ENCODE results near the gene SERPINA5.
"Not testable (repeated sequence)": the region's sequence is repeated elsewhere in the genome, so short reads cannot be mapped to it uniquely, and the experiment has no call there.

SERPINA5 gene

GRCh38 chr14:94577472-94577871 is 3.8 kb upstream of the SERPINA5 start:
- DNase-seq: not testable (repeated sequence)

DNA sequence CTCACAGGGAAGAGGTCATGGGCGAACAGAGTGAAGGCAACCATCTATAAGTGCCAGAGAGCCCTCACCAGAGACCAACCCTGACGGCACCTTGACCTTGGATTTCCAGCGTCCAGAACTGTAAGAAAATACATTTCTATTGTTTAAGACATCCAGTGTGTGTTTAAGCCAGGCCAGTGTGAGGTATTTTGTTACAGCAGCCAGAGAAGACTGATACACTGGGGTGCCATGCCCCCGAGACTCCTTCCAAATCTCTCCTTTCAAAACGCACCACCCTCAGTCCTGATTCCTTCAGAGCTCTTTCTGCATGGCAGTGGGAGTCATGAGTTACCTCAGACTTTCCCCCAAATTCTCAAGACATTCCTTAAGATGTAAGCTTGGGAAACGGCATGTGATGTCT is 2.5 kb upstream of the SERPINA5 start:
- DNase-seq: no peak

DNA sequence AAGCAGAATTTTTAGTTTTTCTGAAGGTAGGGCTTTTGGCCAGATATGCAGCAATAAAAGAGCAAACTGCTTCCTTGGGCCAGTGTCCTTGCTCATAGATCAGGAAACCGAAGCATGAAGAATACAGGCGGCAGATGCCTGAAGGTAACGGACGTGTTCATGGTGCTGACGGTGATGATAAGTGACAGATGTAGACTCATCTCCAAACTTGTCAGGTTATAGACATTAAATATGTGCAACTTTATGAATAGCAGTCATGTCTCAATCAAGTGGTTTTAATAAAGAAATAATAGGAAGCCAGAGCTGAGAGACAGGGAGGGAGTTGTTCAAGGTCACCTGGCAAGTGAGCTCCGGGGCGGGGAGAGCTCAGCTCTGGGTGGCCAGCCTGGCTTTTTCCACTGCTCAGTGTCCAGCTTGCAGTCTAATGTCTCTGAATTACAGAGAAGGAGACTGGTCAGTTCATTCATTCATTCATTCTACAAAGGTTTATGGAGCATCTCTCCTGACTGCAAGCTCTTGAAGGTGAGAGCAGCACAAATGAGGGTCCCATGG is 1.0 kb downstream of the SERPINA5 start:
- DNase-seq: no peak

GRCh38 chr14:94582851-94583250 is 1.6 kb downstream of the SERPINA5 start:
- no peak for DNase-seq

DNA sequence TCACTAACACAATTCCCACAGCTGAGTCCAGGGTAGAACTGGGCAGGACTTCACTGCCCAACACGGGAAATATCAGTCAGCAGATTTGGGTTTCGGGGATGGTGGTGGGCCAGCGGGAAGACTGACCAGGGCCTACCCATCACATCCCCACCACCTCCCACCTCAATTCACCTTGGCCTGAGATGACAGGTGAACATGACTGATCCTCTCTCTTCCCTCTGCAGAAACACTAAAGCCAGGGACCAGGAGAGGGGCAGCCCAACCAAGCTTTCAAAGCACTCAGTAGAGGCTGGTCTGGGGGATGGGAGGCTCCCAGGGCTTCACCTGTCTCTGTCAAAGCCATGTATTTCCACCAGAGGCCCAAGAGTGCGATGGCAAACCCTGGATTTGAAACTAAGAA is 2.3 kb downstream of the SERPINA5 start:
- no peak for DNase-seq

- no peak for DNase-seq
Observed at GRCh38 chr14:94584591-94585280, 3.5 kb downstream of the SERPINA5 start.

DNA sequence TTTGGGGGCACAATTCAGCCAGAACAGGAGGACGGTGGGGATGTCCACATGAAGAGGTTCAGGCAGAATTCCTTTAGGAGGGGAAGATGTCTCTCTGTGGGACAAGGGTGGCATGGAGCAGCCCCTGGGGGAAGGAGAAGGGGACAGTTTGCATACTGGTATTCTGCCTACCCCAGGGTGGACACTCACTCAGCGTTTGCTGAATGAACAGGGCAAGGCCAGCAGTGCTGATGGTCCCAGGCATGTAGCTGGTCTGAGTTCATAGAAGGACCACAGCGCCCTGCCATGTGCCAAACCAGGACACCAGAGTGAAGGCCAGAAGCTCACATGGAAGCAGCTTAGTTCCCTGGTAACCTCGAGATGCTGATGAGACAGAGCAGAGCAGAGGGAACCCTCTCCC is 5.4 kb downstream of the SERPINA5 start:
- no peak for DNase-seq

DNA sequence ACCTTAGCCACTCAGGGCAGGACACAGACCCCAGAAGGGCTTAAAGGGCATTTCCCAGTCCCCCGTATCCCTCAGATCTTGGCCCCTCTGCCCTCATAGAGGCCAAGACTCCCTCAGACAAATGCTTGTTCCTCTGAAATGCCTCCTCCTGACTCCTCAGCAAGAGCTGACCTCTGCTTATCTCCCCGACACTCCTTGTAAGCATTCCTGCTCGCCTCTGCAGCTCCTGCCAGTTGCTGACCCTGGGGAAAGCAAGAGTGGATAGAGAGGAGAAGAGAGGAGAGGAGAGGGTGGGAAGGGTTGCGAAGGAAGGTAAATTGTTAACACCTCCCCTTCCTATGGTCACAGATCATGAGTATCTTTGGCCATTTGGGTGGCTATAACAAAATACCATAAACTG is 7.1 kb downstream of the SERPINA5 start:
- DNase-seq: no peak

GRCh38 chr14:94591073-94591472 is 9.8 kb downstream of the SERPINA5 start:
- DNase-seq: no peak

- DNase-seq: no peak
Observed at GRCh38 chr14:94591871-94592270, 10.6 kb downstream of the SERPINA5 start.

DNA sequence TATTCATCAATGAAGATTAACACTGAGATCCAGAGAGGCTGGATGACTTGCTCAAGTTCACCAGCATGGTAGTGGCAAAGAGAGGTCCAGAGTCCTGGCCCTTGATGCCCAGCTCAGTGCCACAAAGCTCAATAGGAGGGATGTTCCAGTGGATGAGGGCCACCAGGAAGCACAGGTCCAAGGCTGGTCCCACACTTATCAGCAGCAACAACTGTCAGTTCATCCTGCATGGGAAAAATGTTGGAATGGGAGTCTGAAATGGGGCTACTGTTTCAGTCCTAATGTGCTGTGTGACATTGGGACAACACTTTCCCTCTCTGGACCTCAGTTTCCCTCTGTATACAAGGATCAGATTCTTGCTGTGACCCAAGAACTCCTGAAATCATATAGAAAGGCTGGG is 11.2 kb downstream of the SERPINA5 start:
- DNase-seq: no peak

DNA sequence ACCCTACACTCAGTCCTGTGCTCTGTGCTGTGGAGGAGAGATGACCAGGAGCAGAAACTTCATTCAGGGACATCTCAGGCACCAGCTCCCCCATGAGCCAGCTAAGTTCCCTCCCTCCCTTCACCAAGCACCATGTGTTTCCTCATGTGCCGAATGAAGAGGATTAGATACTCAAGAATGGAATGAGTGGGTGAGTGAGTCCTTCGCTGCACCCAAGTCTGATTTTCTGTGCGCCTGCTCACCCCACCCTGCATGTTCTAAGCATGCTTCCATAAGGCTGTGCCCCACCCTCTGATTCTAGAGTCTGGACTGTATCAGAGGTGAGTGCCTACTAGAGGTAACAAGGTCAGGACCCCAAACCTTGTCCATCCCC is 12.1 kb downstream of the SERPINA5 start:
- DNase-seq: no peak

DNA sequence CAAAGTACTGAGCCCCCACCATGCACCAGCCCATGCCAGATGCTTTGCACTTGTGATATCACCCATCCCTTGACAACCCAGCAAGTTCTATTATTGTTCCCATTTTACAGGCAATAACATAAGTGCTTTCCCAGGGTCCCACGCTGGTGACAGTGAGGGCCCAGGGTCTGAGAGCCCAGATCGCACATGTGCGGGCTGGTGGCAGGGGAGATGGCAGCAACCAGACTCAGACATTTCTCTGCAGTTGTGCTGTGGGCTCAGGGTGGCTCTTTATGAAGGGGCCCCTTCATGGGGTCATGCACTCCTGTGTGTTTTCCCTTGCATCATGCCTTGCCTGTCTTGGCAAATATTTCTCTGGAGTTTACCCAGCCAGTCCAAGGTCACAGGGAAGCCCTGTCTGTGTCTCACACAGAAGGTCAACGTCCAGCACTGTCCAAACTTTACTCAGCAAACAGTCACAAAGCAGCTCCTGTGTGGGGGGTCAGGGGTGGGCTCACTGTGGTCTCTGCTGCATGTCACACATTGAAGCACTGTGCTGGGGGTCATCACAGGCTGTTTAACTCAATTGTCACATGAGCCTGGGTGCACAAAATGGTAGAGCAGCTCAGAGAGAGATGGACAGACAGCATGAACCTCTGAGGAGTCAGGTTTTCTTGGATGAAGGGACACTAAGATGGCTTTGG is 12.7 kb downstream of the SERPINA5 start:
- no peak for DNase-seq

- DNase-seq: no peak
Observed at GRCh38 chr14:94594441-94594840, 13.2 kb downstream of the SERPINA5 start.

DNA sequence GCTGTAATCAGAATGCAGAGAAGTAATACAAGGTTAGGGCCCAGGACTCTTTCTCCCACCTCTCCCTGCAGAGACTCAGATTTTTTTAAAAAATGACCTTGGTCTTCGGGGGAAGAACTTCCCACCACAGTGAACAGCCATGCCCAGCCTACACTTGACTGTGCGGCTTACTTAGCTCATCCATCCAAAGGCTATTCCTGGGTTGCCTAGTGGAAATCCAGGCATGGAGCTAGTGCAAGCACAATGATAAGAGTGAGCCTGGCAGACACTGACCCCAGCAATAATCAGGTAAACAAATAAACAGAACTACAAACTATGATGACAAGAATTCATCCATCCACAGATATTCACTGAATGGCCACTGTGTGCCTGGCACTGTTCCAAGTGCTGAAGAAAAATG is 14.7 kb downstream of the SERPINA5 start:
- DNase-seq: no peak

- DNase-seq: no peak
Observed at GRCh38 chr14:94596361-94596760, 15.1 kb downstream of the SERPINA5 start.

- no peak for DNase-seq
Observed at GRCh38 chr14:94597788-94598187, 16.6 kb downstream of the SERPINA5 start.

DNA sequence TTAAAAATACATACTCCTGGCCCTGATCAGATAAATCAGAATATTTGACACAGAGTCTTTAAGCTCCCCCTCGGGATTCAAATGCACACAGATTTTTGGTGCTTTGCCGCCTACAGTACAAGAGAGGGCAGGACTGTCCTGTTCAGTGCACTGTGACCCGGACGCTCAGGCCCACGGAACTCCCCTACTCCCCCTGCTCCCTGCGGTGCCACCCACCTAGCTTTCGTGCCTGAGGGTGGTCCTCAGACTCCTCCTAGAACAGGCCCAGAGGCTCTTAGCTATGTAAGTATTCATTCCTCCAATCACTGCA is 17.2 kb downstream of the SERPINA5 start:
- no peak for DNase-seq

DNA sequence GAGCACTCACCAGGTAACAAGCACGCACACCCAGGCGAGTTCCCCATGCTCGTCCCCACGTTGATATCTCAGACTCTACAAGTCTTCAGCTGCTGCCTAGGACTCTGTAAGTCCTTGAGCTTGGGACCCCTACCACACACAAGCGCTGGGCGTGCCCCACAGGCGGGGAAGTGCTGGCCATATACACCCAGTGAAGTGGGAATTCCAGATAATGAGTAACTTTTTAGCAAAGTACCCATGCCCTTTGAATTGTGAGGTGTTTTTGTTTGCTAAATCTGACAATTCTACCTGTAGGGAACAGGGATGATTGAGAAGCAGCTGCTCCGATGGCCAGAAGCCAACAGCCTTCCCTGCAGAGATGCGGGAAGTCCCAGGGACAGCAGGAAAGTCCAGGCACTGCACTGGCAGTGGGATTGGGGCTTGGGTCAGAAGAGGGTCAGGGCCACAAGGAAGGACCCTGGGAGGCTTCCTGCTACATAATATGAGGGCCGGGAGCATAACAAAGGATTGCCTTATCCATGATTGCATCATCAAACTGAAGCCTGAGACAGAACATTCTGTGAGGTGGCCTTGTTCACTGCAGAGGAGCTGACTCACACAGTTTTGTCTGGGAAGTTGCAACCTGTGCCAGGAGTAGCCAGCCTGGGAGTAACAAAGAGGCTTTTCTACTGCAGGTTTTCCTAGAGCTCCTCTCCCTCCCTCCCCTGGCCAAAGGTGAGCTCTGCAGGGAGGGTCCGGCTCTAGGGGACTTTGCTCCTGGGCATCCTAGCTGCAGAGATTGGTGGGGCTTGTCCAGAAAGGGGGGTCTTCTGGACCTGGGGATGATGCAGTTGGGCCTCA is 17.8 kb downstream of the SERPINA5 start:
- DNase-seq: no peak

DNA sequence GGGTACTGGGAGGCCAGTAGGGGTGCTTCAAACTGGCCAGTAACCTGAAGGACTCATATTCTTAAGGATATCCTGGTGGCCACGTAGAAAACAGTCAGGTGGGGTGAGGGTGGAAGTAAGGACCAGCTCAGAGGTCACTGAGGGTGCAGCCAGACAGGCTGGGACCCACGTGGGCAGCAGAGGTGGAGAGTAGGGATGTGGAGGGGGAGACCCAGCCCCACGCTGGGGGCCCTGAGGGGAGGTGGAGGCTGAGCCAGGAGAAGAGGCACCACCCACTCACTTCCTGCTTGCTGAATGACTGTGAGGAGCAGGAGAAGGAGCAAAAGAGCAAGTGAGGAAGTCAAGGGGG is 18.4 kb downstream of the SERPINA5 start:
- DNase-seq: no peak

- no peak for DNase-seq
Observed at GRCh38 chr14:94600148-94600545, 18.9 kb downstream of the SERPINA5 start.

- DNase-seq: no peak
Observed at GRCh38 chr14:94601884-94602391, 20.7 kb downstream of the SERPINA5 start.

- no peak for DNase-seq
Observed at GRCh38 chr14:94602722-94603121, 21.5 kb downstream of the SERPINA5 start.

DNA sequence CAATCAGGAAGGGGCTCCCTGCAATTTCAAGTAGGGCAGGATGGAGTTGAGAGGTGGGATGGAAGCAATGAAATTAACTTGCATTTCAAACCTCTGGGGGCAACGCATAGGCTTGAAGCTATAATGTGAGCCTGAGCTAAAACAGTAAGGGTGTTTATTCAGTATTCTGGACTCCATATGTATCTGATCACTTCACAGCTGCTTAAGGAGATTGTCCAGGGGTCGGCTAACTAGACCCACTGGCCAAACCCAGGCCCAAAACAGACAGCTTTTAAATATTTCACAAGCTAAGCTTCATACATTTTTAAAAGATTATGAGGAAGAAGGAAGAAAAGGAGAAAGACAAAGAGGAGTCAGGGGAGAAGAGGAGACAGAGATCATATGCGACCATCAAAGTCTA is 24.1 kb downstream of the SERPINA5 start:
- no peak for DNase-seq

Data from activated effector memory CD4-positive, alpha-beta T cell treated with Interleukin-2 at 50 U/mL for 16 hours (primary cell).